ENCODE measurements around the gene TACC2. TPM values are rescaled to one million over a fixed set of nuclear protein-coding genes. Genes with fewer than 3 reads are reported as not detected.

Gene TACC2
- total and polyA plus RNA-seq, 7 donors, result 44.0 to 439 (median 313) TPM

DNA sequence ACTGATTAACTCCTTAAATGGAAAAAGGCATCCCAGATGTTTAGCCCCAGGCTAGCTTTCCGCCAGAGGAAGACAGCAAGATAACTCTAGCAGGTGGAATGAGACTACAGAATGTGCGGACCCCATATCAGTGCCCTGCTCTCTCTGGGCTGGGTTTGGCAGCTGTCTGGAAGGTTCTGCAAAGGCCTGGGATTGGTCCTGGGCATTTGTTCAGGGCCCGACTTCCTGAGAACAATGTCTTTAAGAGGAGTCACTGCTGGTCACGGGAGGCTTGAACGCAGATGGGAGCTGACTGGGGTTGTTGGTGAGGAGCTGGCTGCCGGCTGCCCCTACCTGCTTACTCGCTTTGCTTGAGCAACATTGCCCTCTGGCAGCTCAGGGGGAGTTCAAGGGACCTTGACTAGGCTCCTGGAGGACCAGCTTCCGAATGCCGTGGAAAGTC lies 151.5 kb downstream of the TACC2 start:
- H3K4me1 ChIP-seq, result peaks cover 55% of the 10 kb centered on the region
- WGBS, 3 donors, result 39 to 66% (median 41%) methylated on average over 9 of the region's 9 CpGs
- peaks cover 4 to 59% of the 10 kb centered on the region in 2 donors for H3K36me3 ChIP-seq (ENCODE audit: insufficient read depth in 1 of 2, low read depth in 1 of 2)
- H3K27ac ChIP-seq, result peak overlapping the region; percentile 90
- no peaks in the 10 kb centered on the region for H3K9me3 ChIP-seq
- peak; percentile 49 to 75 for DNase-seq
- ATAC-seq, result peak; percentile 34 to 52 (median 43)
- intact Hi-C loops (cut with DNase I), result loop anchor here in 1 of 2 donors (2.0 to 5.0 kb wide), 2 partner anchors 78 to 92 kb away; no protein-coding TSS in a partner anchor
- H3K4me3 ChIP-seq, result no peak overlapping the region
- no peaks in the 10 kb centered on the region for H3K27me3 ChIP-seq (ENCODE audit: insufficient read depth in 3 of 3, low read length in 2 of 3)
- TF ChIP-seq, protein P1, sequence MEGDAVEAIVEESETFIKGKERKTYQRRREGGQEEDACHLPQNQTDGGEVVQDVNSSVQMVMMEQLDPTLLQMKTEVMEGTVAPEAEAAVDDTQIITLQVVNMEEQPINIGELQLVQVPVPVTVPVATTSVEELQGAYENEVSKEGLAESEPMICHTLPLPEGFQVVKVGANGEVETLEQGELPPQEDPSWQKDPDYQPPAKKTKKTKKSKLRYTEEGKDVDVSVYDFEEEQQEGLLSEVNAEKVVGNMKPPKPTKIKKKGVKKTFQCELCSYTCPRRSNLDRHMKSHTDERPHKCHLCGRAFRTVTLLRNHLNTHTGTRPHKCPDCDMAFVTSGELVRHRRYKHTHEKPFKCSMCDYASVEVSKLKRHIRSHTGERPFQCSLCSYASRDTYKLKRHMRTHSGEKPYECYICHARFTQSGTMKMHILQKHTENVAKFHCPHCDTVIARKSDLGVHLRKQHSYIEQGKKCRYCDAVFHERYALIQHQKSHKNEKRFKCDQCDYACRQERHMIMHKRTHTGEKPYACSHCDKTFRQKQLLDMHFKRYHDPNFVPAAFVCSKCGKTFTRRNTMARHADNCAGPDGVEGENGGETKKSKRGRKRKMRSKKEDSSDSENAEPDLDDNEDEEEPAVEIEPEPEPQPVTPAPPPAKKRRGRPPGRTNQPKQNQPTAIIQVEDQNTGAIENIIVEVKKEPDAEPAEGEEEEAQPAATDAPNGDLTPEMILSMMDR (IDR thresholded peaks at IDR 0.05), result no peak

- peak; percentile 94 to 98 for DNase-seq
- Histone ChIP-seq H3K4me3 (no peak overlapping the region), H3K9me3 (no peaks in the 10 kb centered on the region), H3K4me1 (peaks cover 55% of the 10 kb centered on the region), H3K36me3 (ENCODE audit: insufficient read depth in 1 of 2, low read depth in 1 of 2) (peaks cover 4 to 59% of the 10 kb centered on the region in 2 donors), H3K27ac (peak overlapping the region; percentile 90), H3K27me3 (ENCODE audit: insufficient read depth in 3 of 3, low read length in 2 of 3) (no peaks in the 10 kb centered on the region)
- intact Hi-C loops (cut with DNase I), result loop anchor here in 1 of 2 donors (2.0 to 5.0 kb wide), 2 partner anchors 78 to 91 kb away; no protein-coding TSS in a partner anchor
- peak; percentile 84 to 88 (median 88) for ATAC-seq
- 2 to 14% (median 7%) methylated on average over 9 to 10 of the region's 10 CpGs for WGBS, 3 donors
- TF ChIP-seq, protein P1 (IDR thresholded peaks at IDR 0.05), result peak; percentile 3
Observed at GRCh38 chr10:122140941-122141623, 152.1 kb downstream of the TACC2 start.

GRCh38 chr10:122141821-122142640 lies 153.1 kb downstream of the TACC2 start:
- Histone ChIP-seq H3K27ac (peak overlapping the region; percentile 90), H3K4me3 (no peak overlapping the region), H3K9me3 (no peaks in the 10 kb centered on the region), H3K27me3 (ENCODE audit: insufficient read depth in 3 of 3, low read length in 2 of 3) (no peaks in the 10 kb centered on the region), H3K36me3 (ENCODE audit: insufficient read depth in 1 of 2, low read depth in 1 of 2) (peaks cover 4 to 55% of the 10 kb centered on the region in 2 donors), H3K4me1 (peaks cover 62% of the 10 kb centered on the region)
- 27 to 37% (median 29%) methylated on average over 15 of the region's 15 CpGs for WGBS, 3 donors
- TF ChIP-seq, protein P1 (IDR thresholded peaks at IDR 0.05), result no peak
- peak; percentile 41 to 70 for DNase-seq
- intact Hi-C loops (cut with DNase I), result loop anchor here in 1 of 2 donors (2.0 to 5.0 kb wide), 2 partner anchors 79 to 90 kb away; no protein-coding TSS in a partner anchor
- no peak for ATAC-seq

DNA sequence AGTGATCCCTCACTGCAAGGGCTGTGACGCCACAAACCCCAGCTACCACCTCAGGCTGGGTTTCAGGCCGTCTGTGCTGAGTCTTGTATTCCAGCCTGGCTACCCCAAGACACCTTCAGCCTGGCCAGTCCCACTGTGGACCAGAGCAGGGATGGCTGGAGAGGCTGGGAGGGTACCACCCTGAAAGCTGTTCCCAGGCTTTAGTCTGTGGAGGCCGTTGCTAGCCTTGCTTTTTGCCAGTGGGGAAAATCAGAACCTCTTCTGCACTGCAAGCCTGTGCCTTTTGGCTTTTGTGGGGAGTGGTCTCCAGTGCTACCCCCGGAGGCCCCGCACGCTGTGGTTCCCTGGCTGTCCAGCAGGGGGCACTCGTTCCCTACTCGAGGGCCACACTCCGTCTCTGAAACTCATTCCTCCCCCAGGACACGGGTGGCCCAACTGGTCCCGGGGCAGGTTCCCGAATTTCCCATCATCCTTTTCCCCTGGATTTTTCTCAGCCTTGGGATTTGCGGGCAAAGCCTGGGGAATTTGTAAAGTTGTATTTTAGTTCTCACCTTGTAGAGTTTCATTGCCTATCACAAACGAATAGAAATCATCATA lies 153.8 kb downstream of the TACC2 start:
- peaks cover 4 to 49% of the 10 kb centered on the region in 2 donors for H3K36me3 ChIP-seq (ENCODE audit: insufficient read depth in 1 of 2, low read depth in 1 of 2)
- DNase-seq (peak; percentile 51 to 75), ATAC-seq (peak in 2 of 4 donors; percentile 24 to 35)
- no peak overlapping the region for H3K4me3 ChIP-seq
- no peaks in the 10 kb centered on the region for H3K27me3 ChIP-seq (ENCODE audit: insufficient read depth in 3 of 3, low read length in 2 of 3)
- peak overlapping the region; percentile 90 for H3K27ac ChIP-seq
- H3K9me3 ChIP-seq, result no peaks in the 10 kb centered on the region
- H3K4me1 ChIP-seq, result peaks cover 69% of the 10 kb centered on the region
- TF ChIP-seq, protein P1 (IDR thresholded peaks at IDR 0.05), result peak; percentile 95
- intact Hi-C loops (cut with DNase I), result loop anchor here in 1 of 2 donors (5.0 kb wide), 1 partner anchor 90 kb away; no protein-coding TSS in a partner anchor
- WGBS, 3 donors, result 24 to 33% (median 24%) methylated on average over 14 of the region's 14 CpGs

All from psoas muscle (tissue), 8 donors.